Activated naive CD4-positive, alpha-beta T cell treated with anti-CD3 and anti-CD28 coated beads, Interleukin-2, amount 50 U/mL, for 24 hours (primary cell): Measurements from ENCODE around the gene KLHL14.

Experiments used
- H3K27ac Mint-ChIP-seq: one replicate; pipeline ENCODE4 v1.8.0; 2021; ENCODE audit warnings: mild to moderate bottlenecking, mixed read lengths
- H3K27me3 Mint-ChIP-seq: one replicate; pipeline ENCODE4 v1.8.0; 2021; ENCODE audit warnings: mixed read lengths
- H3K36me3 Mint-ChIP-seq: one replicate; pipeline ENCODE4 v1.8.0; 2021; ENCODE audit warnings: mixed read lengths
- H3K4me1 Mint-ChIP-seq: one replicate; pipeline ENCODE4 v1.8.0; 2021; ENCODE audit warnings: mixed read lengths
- H3K4me3 Mint-ChIP-seq: one replicate; pipeline ENCODE4 v1.8.0; 2021; ENCODE audit warnings: mild to moderate bottlenecking, mixed read lengths
- H3K9me3 Mint-ChIP-seq: one replicate; pipeline ENCODE4 v1.8.0; 2021; ENCODE audit warnings: mixed read lengths

Gene KLHL14

GRCh38 chr18:32707147-32707546 is 65.7 kb downstream of the KLHL14 start:
- Mint-ChIP-seq H3K4me3 (no peak overlapping the region), H3K27ac (no peak overlapping the region), H3K4me1 (no peaks in the 10 kb centered on the region), H3K9me3 (no peaks in the 10 kb centered on the region), H3K36me3 (no peaks in the 10 kb centered on the region), H3K27me3 (peaks cover 1% of the 10 kb centered on the region)

- H3K27ac Mint-ChIP-seq: no peak overlapping the region
- H3K4me3 Mint-ChIP-seq: no peak overlapping the region
- H3K9me3 Mint-ChIP-seq: no peaks in the 10 kb centered on the region
- no peaks in the 10 kb centered on the region for H3K27me3 Mint-ChIP-seq
- no peaks in the 10 kb centered on the region for H3K36me3 Mint-ChIP-seq
- H3K4me1 Mint-ChIP-seq: no peaks in the 10 kb centered on the region
Observed at GRCh38 chr18:32701313-32701712, 71.5 kb downstream of the KLHL14 start.

GRCh38 chr18:32698153-32698552 is 74.7 kb downstream of the KLHL14 start:
- Mint-ChIP-seq H3K36me3 (no peaks in the 10 kb centered on the region), H3K4me3 (no peak overlapping the region), H3K27ac (no peak overlapping the region), H3K4me1 (no peaks in the 10 kb centered on the region), H3K27me3 (no peaks in the 10 kb centered on the region), H3K9me3 (no peaks in the 10 kb centered on the region)

- no peak overlapping the region for H3K27ac Mint-ChIP-seq
- H3K9me3 Mint-ChIP-seq: no peaks in the 10 kb centered on the region
- H3K4me1 Mint-ChIP-seq: no peaks in the 10 kb centered on the region
- H3K36me3 Mint-ChIP-seq: no peaks in the 10 kb centered on the region
- H3K4me3 Mint-ChIP-seq: no peak overlapping the region
- no peaks in the 10 kb centered on the region for H3K27me3 Mint-ChIP-seq
Observed at GRCh38 chr18:32696376-32696775, 76.4 kb downstream of the KLHL14 start.

- Mint-ChIP-seq H3K4me1 (no peaks in the 10 kb centered on the region), H3K9me3 (no peaks in the 10 kb centered on the region), H3K27ac (no peak overlapping the region), H3K4me3 (no peak overlapping the region), H3K36me3 (no peaks in the 10 kb centered on the region), H3K27me3 (no peaks in the 10 kb centered on the region)
Observed at GRCh38 chr18:32695534-32695933, 77.3 kb downstream of the KLHL14 start.

GRCh38 chr18:32688821-32689220 is 84.0 kb downstream of the KLHL14 start:
- peaks cover 2% of the 10 kb centered on the region for H3K27me3 Mint-ChIP-seq
- no peak overlapping the region for H3K4me3 Mint-ChIP-seq
- no peaks in the 10 kb centered on the region for H3K9me3 Mint-ChIP-seq
- no peaks in the 10 kb centered on the region for H3K4me1 Mint-ChIP-seq
- H3K27ac Mint-ChIP-seq: no peak overlapping the region
- no peaks in the 10 kb centered on the region for H3K36me3 Mint-ChIP-seq

- Mint-ChIP-seq H3K4me3 (no peak overlapping the region), H3K4me1 (no peaks in the 10 kb centered on the region), H3K9me3 (no peaks in the 10 kb centered on the region), H3K36me3 (no peaks in the 10 kb centered on the region), H3K27me3 (peaks cover 3% of the 10 kb centered on the region), H3K27ac (no peak overlapping the region)
Observed at GRCh38 chr18:32684940-32685339, 87.9 kb downstream of the KLHL14 start.

GRCh38 chr18:32684096-32684495 is 88.7 kb downstream of the KLHL14 start:
- no peak overlapping the region for H3K4me3 Mint-ChIP-seq
- H3K4me1 Mint-ChIP-seq: no peaks in the 10 kb centered on the region
- H3K27me3 Mint-ChIP-seq: peaks cover 3% of the 10 kb centered on the region
- no peaks in the 10 kb centered on the region for H3K36me3 Mint-ChIP-seq
- H3K9me3 Mint-ChIP-seq: no peaks in the 10 kb centered on the region
- H3K27ac Mint-ChIP-seq: no peak overlapping the region

GRCh38 chr18:32683044-32683443 is 89.8 kb downstream of the KLHL14 start:
- Mint-ChIP-seq H3K27ac (no peak overlapping the region), H3K27me3 (peaks cover 3% of the 10 kb centered on the region), H3K4me1 (no peaks in the 10 kb centered on the region), H3K4me3 (no peak overlapping the region), H3K9me3 (no peaks in the 10 kb centered on the region), H3K36me3 (no peaks in the 10 kb centered on the region)

- H3K36me3 Mint-ChIP-seq: no peaks in the 10 kb centered on the region
Observed at GRCh38 chr18:32677578-32677977, 95.2 kb downstream of the KLHL14 start.

GRCh38 chr18:32674491-32674890 is 98.3 kb downstream of the KLHL14 start:
- Mint-ChIP-seq H3K9me3 (no peaks in the 10 kb centered on the region), H3K36me3 (no peaks in the 10 kb centered on the region), H3K27ac (no peak overlapping the region), H3K4me3 (no peak overlapping the region), H3K4me1 (no peaks in the 10 kb centered on the region), H3K27me3 (peaks cover 1% of the 10 kb centered on the region)

More at GRCh38 chr18:32677578-32677977, 95.2 kb downstream of the KLHL14 start:
- H3K27me3 Mint-ChIP-seq: peaks cover 1% of the 10 kb centered on the region
- no peak overlapping the region for H3K4me3 Mint-ChIP-seq
- no peaks in the 10 kb centered on the region for H3K4me1 Mint-ChIP-seq
- no peaks in the 10 kb centered on the region for H3K9me3 Mint-ChIP-seq
- H3K27ac Mint-ChIP-seq: no peak overlapping the region

- Mint-ChIP-seq H3K27ac (no peak overlapping the region), H3K9me3 (no peaks in the 10 kb centered on the region), H3K4me1 (no peaks in the 10 kb centered on the region), H3K4me3 (no peak overlapping the region), H3K36me3 (no peaks in the 10 kb centered on the region), H3K27me3 (peaks cover 1% of the 10 kb centered on the region)
Observed at GRCh38 chr18:32672398-32672797, 100.4 kb downstream of the KLHL14 start.

- H3K4me1 Mint-ChIP-seq: no peaks in the 10 kb centered on the region
- no peak overlapping the region for H3K4me3 Mint-ChIP-seq
- no peaks in the 10 kb centered on the region for H3K9me3 Mint-ChIP-seq
- H3K27ac Mint-ChIP-seq: no peak overlapping the region
- H3K27me3 Mint-ChIP-seq: peaks cover 1% of the 10 kb centered on the region
- H3K36me3 Mint-ChIP-seq: no peaks in the 10 kb centered on the region
Observed at GRCh38 chr18:32670727-32671126, 102.1 kb downstream of the KLHL14 start.

- Mint-ChIP-seq H3K9me3 (no peaks in the 10 kb centered on the region), H3K27ac (no peak overlapping the region), H3K4me3 (no peak overlapping the region), H3K4me1 (no peaks in the 10 kb centered on the region), H3K27me3 (peaks cover 3% of the 10 kb centered on the region), H3K36me3 (no peaks in the 10 kb centered on the region)
Observed at GRCh38 chr18:32669549-32670165, 103.2 kb downstream of the KLHL14 start.

GRCh38 chr18:32668956-32669355 is 103.9 kb downstream of the KLHL14 start:
- no peaks in the 10 kb centered on the region for H3K4me1 Mint-ChIP-seq
- no peaks in the 10 kb centered on the region for H3K36me3 Mint-ChIP-seq
- no peak overlapping the region for H3K4me3 Mint-ChIP-seq
- H3K9me3 Mint-ChIP-seq: no peaks in the 10 kb centered on the region
- no peak overlapping the region for H3K27ac Mint-ChIP-seq
- peaks cover 3% of the 10 kb centered on the region for H3K27me3 Mint-ChIP-seq

- no peak overlapping the region for H3K4me3 Mint-ChIP-seq
- no peaks in the 10 kb centered on the region for H3K9me3 Mint-ChIP-seq
- no peaks in the 10 kb centered on the region for H3K4me1 Mint-ChIP-seq
- H3K27ac Mint-ChIP-seq: no peak overlapping the region
- no peaks in the 10 kb centered on the region for H3K36me3 Mint-ChIP-seq
- peaks cover 4% of the 10 kb centered on the region for H3K27me3 Mint-ChIP-seq
Observed at GRCh38 chr18:32661486-32662299, 111.1 kb downstream of the KLHL14 start.
